GM12874 (cell line): Measurements from ENCODE around the gene HIVEP1.

Experiments used
- CTCF ChIP-seq: IDR thresholded peaks from 2 replicates; pipeline ENCODE4 v1.5.1; 2011; ENCODE audit warnings: low read depth, mild to moderate bottlenecking, control low read depth, low read length, moderate library complexity; ENCODE audit not compliant: insufficient read depth

Gene HIVEP1

GRCh38 chr6:12029979-12030737, 18.0 kb downstream of the HIVEP1 start:
- TF ChIP-seq CTCF, result no peak

GRCh38 chr6:12030993-12031550, 19.0 kb downstream of the HIVEP1 start:
- TF ChIP-seq CTCF, result no peak

- TF ChIP-seq CTCF, result no peak
These were observed 20.9 kb downstream of the HIVEP1 start for GRCh38 chr6:12032783-12033573.

- TF ChIP-seq CTCF, result no peak
These were observed 21.7 kb downstream of the HIVEP1 start for GRCh38 chr6:12033770-12034169.

GRCh38 chr6:12034349-12034748, 22.2 kb downstream of the HIVEP1 start:
- no peak for TF ChIP-seq CTCF

GRCh38 chr6:12034837-12035236, 22.7 kb downstream of the HIVEP1 start:
- no peak for TF ChIP-seq CTCF

- TF ChIP-seq CTCF, result no peak
These were observed 24.7 kb downstream of the HIVEP1 start for GRCh38 chr6:12036766-12037165.
